HepG2 (cell line): ENCODE measurements around the gene LLGL2. TPM values are rescaled to one million over a fixed set of nuclear protein-coding genes. Genes with fewer than 3 reads are reported as not detected.

ENCODE experiments used
- EEA1 ChIP-seq: sonication (generic); formaldehyde crosslinking; IDR thresholded peaks from 2 replicates; pipeline ENCODE4 v1.5.1; 2020; ENCODE audit warnings: mild to moderate bottlenecking, missing genetic modification reagents, borderline replicate concordance
- HES4 ChIP-seq: sonication (generic); formaldehyde crosslinking; IDR thresholded peaks from 2 replicates; pipeline ENCODE4 v1.9.0; 2021; ENCODE audit warnings: mild to moderate bottlenecking, missing genetic modification reagents, borderline replicate concordance
- HNF4G ChIP-seq, 2 experiments: sonication (generic) in 1 of 2; formaldehyde crosslinking in 1 of 2; IDR thresholded peaks; 2 replicates each; pipeline versions ENCODE4 v1.4.0 to v1.6.1; 2011 to 2020; ENCODE audit warnings: borderline replicate concordance in 2 of 2, low read depth in 2 of 2, mild to moderate bottlenecking in 2 of 2, low read length in 1 of 2, missing genetic modification reagents in 1 of 2, moderate library complexity in 1 of 2
- KAT7 ChIP-seq: IDR thresholded peaks from 2 replicates; pipeline ENCODE4 v1.6.1; 2018; ENCODE audit warnings: borderline replicate concordance, missing compliant biosample characterization
- MAF1 ChIP-seq: sonication (generic); formaldehyde crosslinking; IDR thresholded peaks from 2 replicates; pipeline ENCODE4 v1.5.0; 2020; ENCODE audit warnings: missing genetic modification reagents, borderline replicate concordance
- NR2F6 ChIP-seq, 2 experiments: IDR thresholded peaks; 2 replicates each; pipeline ENCODE4 v1.6.1; 2016; ENCODE audit warnings: antibody characterized with exemption in 1 of 2, mild to moderate bottlenecking in 1 of 2
- PLRG1 ChIP-seq: fragments of 450-650 bp; conservative IDR thresholded peaks from 2 replicates; pipeline ENCODE4 v1.6.1; 2016
- RARA ChIP-seq: IDR thresholded peaks from 2 replicates; pipeline ENCODE4 v1.6.1; 2016; ENCODE audit warnings: missing genetic modification reagents, missing compliant biosample characterization
- SALL1 ChIP-seq: sonication (generic); formaldehyde crosslinking; IDR thresholded peaks from 2 replicates; pipeline ENCODE4 v1.8.0; 2022; ENCODE audit warnings: mild to moderate bottlenecking, missing genetic modification reagents
- ZFX ChIP-seq: sonication (generic); formaldehyde crosslinking; IDR thresholded peaks from 2 replicates; pipeline ENCODE4 v1.4.0; 2020; ENCODE audit warnings: mild to moderate bottlenecking, low read depth, missing genetic modification reagents, moderate library complexity
- ZNF138 ChIP-seq: sonication (generic); formaldehyde crosslinking; IDR thresholded peaks from 2 replicates; pipeline ENCODE4 v1.5.0; 2020; ENCODE audit warnings: mild to moderate bottlenecking, low read depth, missing genetic modification reagents
- ZNF430 ChIP-seq: sonication (generic); formaldehyde crosslinking; IDR thresholded peaks from 2 replicates; pipeline ENCODE4 v1.9.0; 2021; ENCODE audit warnings: mild to moderate bottlenecking, missing genetic modification reagents
- ZNF788 ChIP-seq: sonication (generic); formaldehyde crosslinking; IDR thresholded peaks from 2 replicates; pipeline ENCODE4 v1.5.0; 2020; ENCODE audit warnings: mild to moderate bottlenecking, missing genetic modification reagents, borderline replicate concordance
- polyA plus RNA-seq, 8 experiments: library from polyadenylated mRNA; depleted of rRNA in 3 of 8; stranded (reverse) in 7 of 8; unstranded in 1 of 8; fragments of >200 nt; fragmentation: Illumina TruSeq in 4 of 8; extraction: Trizol in 4 of 8; gene quantifications; 2 replicates each; pipeline versions ENCODE4 v1.2.1 to v1.2.3, GENCODE V29; 2011 to 2016; ENCODE audit warnings: low read depth in 4 of 8, missing spikeins in 1 of 8, mixed read lengths in 1 of 8; ENCODE audit not compliant: insufficient read depth in 1 of 8
- total RNA-seq, 5 experiments: library from RNA; depleted of rRNA; stranded (reverse); fragments of >200 nt; fragmentation: Illumina TruSeq; extraction: Trizol; gene quantifications; 2 replicates each; pipeline ENCODE4 v1.2.3, GENCODE V29; 2016; ENCODE audit warnings: low read depth in 1 of 5
- TF ChIP-seq, protein P1 (sequence below): sonication (generic); formaldehyde crosslinking; IDR thresholded peaks from 2 replicates; pipeline ENCODE4 v1.5.1; 2020; ENCODE audit warnings: missing genetic modification reagents, mild to moderate bottlenecking, borderline replicate concordance
- TF ChIP-seq, protein P2 (sequence below): IDR thresholded peaks from 2 replicates; pipeline ENCODE4 v1.6.1; 2018; ENCODE audit warnings: missing genetic modification reagents, mild to moderate bottlenecking, missing compliant biosample characterization
- TF ChIP-seq, protein P3 (sequence below): IDR thresholded peaks from 2 replicates; pipeline ENCODE4 v1.6.1; 2016; ENCODE audit warnings: missing genetic modification reagents, missing compliant biosample characterization
- TF ChIP-seq, protein P4 (sequence below): sonication (generic); formaldehyde crosslinking; IDR thresholded peaks from 2 replicates; pipeline ENCODE4 v1.9.0; 2022; ENCODE audit warnings: low read depth, missing genetic modification reagents
- TF ChIP-seq, protein P5 (sequence below): sonication (generic); formaldehyde crosslinking; IDR thresholded peaks from 2 replicates; pipeline ENCODE4 v1.5.0; 2020; ENCODE audit warnings: mild to moderate bottlenecking, missing genetic modification reagents
- TF ChIP-seq, protein P6 (sequence below): sonication (generic); formaldehyde crosslinking; IDR thresholded peaks from 2 replicates; pipeline ENCODE4 v1.4.0; 2020; ENCODE audit warnings: missing genetic modification reagents, borderline replicate concordance

Gene LLGL2
- total and polyA plus RNA-seq, 2 of the 13 experiments (the other 11 are each of a cell fraction or from before 2014, with no cell fraction given): 83.0 to 86.7 TPM

DNA sequence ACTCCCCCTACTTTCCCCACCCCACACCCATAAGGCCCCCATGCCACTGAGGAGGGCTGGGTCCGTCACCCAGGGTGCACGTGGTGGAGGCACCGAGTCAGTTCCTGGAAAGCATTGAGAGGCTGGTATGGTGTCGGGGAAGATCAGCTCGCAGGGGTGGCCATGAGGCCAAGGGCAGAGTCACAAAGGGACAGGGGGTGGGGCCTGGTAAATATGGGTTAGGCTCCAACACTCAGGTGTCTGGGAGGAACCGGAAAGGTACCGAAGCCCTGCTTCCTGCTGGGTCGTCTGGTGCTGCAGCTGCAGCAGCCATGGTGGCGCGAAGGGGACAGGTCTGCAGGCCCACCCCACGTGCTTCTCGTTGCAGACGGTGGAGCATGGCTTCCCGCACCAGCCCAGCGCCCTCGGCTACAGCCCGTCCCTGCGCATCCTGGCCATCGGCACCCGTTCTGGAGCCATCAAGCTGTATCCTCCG is 30.2 kb downstream of the LLGL2 start (continued):
- TF ChIP-seq, protein P1, sequence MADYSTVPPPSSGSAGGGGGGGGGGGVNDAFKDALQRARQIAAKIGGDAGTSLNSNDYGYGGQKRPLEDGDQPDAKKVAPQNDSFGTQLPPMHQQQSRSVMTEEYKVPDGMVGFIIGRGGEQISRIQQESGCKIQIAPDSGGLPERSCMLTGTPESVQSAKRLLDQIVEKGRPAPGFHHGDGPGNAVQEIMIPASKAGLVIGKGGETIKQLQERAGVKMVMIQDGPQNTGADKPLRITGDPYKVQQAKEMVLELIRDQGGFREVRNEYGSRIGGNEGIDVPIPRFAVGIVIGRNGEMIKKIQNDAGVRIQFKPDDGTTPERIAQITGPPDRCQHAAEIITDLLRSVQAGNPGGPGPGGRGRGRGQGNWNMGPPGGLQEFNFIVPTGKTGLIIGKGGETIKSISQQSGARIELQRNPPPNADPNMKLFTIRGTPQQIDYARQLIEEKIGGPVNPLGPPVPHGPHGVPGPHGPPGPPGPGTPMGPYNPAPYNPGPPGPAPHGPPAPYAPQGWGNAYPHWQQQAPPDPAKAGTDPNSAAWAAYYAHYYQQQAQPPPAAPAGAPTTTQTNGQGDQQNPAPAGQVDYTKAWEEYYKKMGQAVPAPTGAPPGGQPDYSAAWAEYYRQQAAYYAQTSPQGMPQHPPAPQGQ (CRISPR knock-in tag): no peak
- TF ChIP-seq, protein P2, sequence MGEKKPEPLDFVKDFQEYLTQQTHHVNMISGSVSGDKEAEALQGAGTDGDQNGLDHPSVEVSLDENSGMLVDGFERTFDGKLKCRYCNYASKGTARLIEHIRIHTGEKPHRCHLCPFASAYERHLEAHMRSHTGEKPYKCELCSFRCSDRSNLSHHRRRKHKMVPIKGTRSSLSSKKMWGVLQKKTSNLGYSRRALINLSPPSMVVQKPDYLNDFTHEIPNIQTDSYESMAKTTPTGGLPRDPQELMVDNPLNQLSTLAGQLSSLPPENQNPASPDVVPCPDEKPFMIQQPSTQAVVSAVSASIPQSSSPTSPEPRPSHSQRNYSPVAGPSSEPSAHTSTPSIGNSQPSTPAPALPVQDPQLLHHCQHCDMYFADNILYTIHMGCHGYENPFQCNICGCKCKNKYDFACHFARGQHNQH (CRISPR knock-in tag): no peak
- no peak for TF ChIP-seq PLRG1
- TF ChIP-seq SALL1 (CRISPR knock-in tag): peak; percentile 48; the same call in 1 of the 2 replicates
- TF ChIP-seq, protein P3, sequence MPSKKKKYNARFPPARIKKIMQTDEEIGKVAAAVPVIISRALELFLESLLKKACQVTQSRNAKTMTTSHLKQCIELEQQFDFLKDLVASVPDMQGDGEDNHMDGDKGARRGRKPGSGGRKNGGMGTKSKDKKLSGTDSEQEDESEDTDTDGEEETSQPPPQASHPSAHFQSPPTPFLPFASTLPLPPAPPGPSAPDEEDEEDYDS: no peak
- TF ChIP-seq, protein P4, sequence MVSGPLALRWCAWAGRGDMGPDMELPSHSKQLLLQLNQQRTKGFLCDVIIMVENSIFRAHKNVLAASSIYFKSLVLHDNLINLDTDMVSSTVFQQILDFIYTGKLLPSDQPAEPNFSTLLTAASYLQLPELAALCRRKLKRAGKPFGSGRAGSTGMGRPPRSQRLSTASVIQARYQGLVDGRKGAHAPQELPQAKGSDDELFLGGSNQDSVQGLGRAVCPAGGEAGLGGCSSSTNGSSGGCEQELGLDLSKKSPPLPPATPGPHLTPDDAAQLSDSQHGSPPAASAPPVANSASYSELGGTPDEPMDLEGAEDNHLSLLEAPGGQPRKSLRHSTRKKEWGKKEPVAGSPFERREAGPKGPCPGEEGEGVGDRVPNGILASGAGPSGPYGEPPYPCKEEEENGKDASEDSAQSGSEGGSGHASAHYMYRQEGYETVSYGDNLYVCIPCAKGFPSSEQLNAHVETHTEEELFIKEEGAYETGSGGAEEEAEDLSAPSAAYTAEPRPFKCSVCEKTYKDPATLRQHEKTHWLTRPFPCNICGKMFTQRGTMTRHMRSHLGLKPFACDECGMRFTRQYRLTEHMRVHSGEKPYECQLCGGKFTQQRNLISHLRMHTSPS (CRISPR knock-in tag): no peak
- TF ChIP-seq HNF4G (IDR thresholded peaks at IDR 0.05; ENCODE audit: borderline replicate concordance, low read depth, low read length): no peak
- TF ChIP-seq HNF4G (CRISPR knock-in tag; IDR thresholded peaks at IDR 0.05; ENCODE audit: borderline replicate concordance, low read depth): no peak
- no peak for TF ChIP-seq ZNF430
- TF ChIP-seq, protein P5, sequence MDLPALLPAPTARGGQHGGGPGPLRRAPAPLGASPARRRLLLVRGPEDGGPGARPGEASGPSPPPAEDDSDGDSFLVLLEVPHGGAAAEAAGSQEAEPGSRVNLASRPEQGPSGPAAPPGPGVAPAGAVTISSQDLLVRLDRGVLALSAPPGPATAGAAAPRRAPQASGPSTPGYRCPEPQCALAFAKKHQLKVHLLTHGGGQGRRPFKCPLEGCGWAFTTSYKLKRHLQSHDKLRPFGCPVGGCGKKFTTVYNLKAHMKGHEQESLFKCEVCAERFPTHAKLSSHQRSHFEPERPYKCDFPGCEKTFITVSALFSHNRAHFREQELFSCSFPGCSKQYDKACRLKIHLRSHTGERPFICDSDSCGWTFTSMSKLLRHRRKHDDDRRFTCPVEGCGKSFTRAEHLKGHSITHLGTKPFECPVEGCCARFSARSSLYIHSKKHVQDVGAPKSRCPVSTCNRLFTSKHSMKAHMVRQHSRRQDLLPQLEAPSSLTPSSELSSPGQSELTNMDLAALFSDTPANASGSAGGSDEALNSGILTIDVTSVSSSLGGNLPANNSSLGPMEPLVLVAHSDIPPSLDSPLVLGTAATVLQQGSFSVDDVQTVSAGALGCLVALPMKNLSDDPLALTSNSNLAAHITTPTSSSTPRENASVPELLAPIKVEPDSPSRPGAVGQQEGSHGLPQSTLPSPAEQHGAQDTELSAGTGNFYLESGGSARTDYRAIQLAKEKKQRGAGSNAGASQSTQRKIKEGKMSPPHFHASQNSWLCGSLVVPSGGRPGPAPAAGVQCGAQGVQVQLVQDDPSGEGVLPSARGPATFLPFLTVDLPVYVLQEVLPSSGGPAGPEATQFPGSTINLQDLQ: no peak
- TF ChIP-seq HES4: no peak
- 0 out of 2 replicates have a peak, but pooled peaks have one; percentile 11 for TF ChIP-seq ZFX (CRISPR knock-in tag)
- no peak for TF ChIP-seq KAT7 (CRISPR knock-in tag)
- no peak for TF ChIP-seq ZNF138
- TF ChIP-seq EEA1: peak; percentile 38; the same call in 1 of the 2 replicates
- peak; percentile 28; the same call in 1 of the 2 replicates for TF ChIP-seq ZNF788 (CRISPR knock-in tag)
- TF ChIP-seq MAF1 (CRISPR knock-in tag): no peak
- no peak; the same call in 1 of the 2 replicates for TF ChIP-seq NR2F6 (IDR thresholded peaks at IDR 0.05)
- peak; percentile 69; the same call in 1 of the 2 replicates for TF ChIP-seq NR2F6 (CRISPR knock-in tag; IDR thresholded peaks at IDR 0.05)
- TF ChIP-seq, protein P6, sequence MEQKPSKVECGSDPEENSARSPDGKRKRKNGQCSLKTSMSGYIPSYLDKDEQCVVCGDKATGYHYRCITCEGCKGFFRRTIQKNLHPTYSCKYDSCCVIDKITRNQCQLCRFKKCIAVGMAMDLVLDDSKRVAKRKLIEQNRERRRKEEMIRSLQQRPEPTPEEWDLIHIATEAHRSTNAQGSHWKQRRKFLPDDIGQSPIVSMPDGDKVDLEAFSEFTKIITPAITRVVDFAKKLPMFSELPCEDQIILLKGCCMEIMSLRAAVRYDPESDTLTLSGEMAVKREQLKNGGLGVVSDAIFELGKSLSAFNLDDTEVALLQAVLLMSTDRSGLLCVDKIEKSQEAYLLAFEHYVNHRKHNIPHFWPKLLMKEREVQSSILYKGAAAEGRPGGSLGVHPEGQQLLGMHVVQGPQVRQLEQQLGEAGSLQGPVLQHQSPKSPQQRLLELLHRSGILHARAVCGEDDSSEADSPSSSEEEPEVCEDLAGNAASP (CRISPR knock-in tag): peak; percentile 93; the same call in 1 of the 2 replicates
- TF ChIP-seq RARA (CRISPR knock-in tag): peak; percentile 100
